HG03571 (cell line): ENCODE measurements around the gene SMAD3.
A peak's percentile ranks its signal among the peaks of the same experiment; 100 is the strongest.
"Not testable (repeated sequence)": the region's sequence is repeated elsewhere in the genome, so short reads cannot be mapped to it uniquely, and the experiment has no call there.

ENCODE experiments used
- ATAC-seq: cut with Tn5 transposase; IDR thresholded peaks from one replicate; pipeline ENCODE4 v1.9.1; 2021; ENCODE audit not compliant: unreplicated experiment

Gene SMAD3

GRCh38 chr15:67123291-67123690 is 57.9 kb downstream of the SMAD3 start:
- not testable (repeated sequence) for ATAC-seq

DNA sequence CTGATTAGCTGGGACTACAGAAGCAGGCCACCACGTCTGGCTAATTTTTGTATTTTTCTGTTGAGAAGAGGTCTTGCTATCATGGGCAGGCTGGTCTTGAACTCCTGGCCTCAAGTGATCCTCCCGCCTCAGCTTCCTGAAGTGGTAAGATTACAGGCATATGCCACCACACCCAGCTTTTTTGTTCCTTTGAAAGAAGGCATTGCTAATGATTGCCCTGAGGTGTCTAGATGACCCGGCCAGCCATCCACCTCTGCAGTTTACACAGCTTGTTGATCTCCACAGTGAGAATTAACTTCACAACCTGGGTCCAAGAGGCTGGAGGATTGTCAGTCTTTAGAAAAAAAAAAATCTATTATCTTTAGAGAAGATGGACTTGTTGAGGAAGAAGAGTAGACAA is 58.7 kb downstream of the SMAD3 start:
- no peak for ATAC-seq

DNA sequence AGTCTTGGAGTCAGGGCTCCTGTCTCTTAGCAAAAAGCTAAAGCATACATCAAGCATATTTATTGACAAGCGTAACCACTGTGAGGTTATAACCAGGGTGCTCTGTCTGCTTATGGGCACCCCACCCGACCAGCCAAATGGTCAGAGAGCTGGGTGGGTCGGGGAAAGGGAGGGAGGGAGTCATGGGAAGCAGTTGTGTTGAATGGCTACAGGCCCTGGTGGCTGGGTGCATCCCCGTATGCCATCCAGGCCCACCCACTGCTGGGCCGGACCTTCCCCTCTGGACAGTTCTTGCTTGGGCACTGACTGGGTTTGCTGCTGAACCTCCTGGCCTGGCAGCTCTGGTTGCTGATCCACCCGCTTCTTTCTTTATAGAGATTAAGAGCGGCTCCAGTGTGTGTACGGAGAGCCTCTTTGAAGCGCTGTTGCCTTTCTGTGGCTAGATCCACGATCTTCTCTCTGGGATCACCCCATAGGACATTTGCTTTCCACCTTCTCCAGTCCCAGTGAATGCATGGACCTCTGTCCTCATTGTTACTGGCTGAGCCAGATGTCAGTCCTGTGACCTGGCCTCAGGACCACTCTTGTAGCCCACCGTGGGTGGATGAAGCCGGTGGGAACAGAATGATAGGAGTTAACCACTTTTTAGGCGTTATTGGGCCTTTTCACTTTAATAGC is 59.6 kb downstream of the SMAD3 start:
- no peak for ATAC-seq

DNA sequence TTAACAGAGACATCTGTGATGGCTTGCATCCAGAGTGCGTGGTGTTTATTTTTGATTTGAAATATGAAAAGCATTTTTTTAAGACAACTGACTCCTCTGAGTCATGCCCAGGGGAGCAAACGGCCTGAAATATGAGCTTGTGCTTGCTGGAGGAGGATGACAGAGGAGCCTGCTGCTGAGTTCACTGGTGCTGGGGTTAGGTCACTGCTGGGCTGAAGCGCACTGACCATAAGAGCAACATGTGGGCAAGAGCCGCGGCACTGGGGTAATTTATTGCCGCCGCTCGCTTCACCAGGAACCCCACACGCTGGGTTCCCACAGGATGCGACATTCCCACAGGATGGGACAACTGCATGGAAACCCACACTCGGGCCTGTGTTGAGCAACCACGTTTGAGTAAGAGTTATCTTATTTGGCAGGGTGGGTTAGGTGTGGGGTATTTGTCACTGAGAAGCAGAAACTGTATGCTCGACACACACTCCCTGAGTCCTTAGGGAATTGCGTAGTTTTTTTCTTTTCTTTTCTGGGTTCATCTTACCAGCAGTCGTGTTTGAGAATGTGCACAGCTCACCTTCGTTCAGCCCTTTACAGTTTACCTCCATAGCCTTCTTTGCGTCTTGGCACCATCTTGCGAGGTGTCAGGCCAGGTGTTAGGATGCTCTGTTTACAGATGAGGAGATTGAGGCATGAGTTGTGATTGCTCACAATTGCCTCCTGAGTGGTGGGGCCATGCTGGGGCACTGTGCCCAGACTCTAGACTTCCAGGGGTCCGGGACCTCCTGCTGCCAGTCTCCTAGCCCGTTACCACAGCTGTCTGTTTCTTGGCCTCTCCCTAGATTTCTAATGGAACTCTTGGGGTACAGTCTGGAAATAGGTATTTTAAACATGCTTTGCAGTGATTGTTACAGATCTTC is 60.4 kb downstream of the SMAD3 start:
- ATAC-seq, result no peak

- no peak for ATAC-seq
Observed at GRCh38 chr15:67126551-67127330, 61.3 kb downstream of the SMAD3 start.

DNA sequence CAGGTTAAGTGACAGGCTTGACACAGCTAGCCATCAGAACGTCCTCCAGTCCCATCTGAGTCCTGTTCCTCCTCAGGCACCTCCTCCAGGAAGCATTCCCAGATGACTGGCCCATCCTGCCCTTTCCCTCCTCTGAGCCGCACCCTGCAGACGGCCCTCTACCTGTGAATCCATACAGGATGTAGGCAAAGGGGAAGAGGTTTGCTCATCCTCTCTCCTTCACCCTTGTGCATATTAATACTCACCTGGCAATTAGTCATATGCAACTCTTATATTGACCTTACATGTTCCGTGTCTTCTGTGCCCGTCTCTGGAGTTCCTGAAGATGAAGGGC is 61.9 kb downstream of the SMAD3 start:
- ATAC-seq, result no peak

DNA sequence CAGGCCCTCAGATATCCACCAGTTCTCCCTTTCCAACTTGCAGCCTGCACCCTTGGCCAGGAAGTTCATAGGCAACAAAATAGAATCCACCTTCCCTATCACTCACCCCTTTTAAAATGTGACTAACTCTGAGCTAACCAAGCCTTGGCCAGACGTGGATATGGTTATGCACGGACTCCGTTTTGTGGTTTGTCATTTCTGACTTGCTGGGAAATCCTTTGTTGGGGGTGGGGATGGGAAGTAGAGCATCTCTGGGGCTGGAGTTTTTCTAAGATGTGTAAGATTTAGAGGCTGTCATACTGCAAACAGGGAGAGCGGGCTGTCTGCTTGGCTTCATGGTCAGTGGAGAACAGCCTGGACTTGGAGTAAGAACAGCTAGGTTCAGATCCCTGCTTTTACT is 62.6 kb downstream of the SMAD3 start:
- ATAC-seq, result no peak

- no peak for ATAC-seq
Observed at GRCh38 chr15:67130166-67130565, 64.8 kb downstream of the SMAD3 start.

DNA sequence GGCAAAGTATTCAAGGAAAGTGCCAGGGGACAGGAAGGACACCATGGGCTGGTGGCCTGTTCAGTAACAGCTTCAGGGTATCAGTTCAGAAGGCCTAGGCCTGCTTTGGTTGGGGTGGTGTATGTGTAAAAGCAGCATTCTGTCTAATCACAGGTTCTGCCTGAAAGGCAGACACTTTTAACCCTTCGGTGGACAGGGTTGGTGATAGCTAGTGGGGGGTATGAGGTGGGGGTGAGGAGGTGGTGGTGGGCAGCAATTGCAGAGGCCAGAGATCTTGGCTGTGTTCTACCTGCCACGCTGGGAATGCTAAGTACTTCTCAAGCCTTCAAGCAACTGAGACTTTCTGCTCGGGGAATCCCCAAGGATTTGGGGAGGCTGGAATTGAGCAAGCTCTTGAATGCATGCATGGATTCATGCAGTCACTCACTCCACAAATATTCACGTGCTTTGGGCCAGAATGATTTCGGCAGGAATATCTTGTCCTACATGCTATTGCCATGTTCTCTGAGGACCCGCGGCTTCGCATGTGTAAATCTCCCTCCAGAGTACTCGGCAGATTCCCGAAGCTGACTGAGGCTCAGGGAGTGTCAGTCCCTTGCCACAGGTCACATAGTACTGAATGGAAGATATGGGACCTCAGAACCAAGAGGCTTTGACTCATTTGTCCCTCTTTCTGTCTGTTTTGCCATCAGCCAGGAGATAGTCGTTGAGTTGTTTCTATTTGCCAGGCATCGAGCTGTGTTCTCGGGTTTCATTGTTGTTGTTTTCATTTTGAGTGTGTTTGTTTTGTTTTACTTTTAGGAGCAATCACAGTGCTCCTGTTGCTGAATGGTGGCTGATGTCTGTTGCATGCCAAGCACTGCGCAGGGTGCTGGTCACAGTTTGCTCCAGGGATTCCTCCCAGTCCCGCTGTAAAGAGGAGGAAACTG is 65.5 kb downstream of the SMAD3 start:
- no peak for ATAC-seq

DNA sequence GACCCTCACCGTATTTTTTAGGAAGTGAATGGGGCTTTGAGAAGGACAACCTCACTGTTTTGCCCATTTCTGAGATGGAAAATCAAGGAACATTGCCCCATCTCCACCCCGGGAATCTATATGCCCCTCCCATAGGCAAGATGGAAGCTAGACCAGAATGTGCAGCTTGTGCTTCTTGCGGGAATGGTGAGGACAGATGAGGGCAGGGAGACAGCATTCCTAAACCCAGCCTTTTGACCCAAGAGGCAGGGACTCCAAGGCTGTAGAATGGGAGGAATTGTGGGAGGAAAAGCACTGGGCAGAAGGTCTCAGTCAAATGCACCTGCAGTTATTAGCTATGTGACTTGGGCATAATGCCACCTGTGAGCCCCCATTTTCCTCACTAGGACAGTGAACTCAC is 66.9 kb downstream of the SMAD3 start:
- no peak for ATAC-seq

GRCh38 chr15:67133026-67133425 is 67.6 kb downstream of the SMAD3 start:
- ATAC-seq, result no peak

DNA sequence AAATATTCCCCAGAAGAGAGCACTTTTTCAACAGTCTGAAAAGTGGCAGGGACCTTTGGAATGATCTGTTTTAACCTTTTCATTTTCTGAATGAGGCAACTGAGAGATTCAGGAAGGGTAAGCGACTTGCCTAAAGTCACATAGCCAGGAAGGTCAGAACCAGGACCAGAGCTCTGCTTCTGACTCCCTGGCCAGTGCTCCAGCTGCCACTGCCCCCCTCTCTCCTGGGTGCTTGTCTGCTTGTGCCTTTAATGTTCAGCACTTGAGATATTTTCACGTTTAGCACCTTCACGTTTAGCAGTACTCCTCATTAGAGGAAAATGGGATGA is 68.3 kb downstream of the SMAD3 start:
- peak; percentile 15 for ATAC-seq

- ATAC-seq, result peak; percentile 54
Observed at GRCh38 chr15:67134067-67134838, 68.9 kb downstream of the SMAD3 start.

DNA sequence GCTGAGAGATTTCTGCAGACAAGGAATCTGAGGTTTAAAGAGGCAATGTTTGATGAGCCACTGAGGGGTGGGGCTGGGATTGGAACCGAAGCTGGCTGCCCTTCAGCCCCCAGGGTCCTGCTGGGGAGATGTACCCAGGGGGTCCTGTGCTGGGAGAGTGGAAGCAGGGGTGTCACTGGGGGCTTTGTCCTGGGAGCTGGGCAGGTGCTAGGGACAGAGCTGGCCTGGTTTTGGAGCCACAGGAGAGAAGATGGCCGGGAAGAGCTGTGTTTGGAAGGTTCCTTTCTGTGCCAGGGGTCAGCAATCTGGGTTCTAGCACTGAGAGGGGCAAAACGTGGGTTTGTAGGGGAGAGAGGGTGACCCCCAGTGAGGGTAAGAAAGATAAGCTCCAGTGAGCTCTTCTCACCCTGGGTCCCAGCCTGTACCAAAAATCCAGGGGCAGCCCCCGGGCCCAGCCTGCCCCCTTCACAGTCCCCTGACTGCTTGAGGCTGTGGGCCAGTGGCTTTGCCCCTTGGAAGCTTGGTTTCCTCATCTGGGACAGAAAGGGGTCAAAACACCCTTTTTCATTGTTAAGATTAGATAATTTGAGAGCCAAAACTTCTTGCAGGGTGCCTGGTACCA is 69.6 kb downstream of the SMAD3 start:
- ATAC-seq, result no peak

GRCh38 chr15:67135494-67135893 is 70.1 kb downstream of the SMAD3 start:
- no peak for ATAC-seq

GRCh38 chr15:67136802-67137201 is 71.4 kb downstream of the SMAD3 start:
- no peak for ATAC-seq

DNA sequence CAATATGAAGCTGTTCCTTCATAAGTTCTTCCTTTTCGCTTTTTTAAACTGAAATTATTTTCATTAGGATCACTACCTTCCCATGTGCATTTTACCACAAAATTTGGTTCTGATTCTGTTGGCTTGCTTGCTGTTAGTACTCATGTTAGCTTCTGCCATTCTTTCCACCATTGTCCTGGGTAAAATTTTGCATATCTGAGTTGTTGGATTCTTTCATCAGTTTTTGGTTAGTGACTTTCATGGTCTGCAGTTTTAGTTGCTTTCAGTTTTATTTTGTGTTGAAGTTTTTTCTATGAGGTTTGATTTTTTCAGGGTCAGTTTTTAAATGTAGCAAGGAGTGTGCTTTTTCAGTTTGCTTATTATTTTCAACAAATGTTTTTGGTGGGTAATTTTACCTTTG is 71.9 kb downstream of the SMAD3 start:
- no peak for ATAC-seq

GRCh38 chr15:67137951-67138848 is 72.8 kb downstream of the SMAD3 start:
- no peak for ATAC-seq
